ENCODE results near the gene CAMK1D.
"Not testable (repeated sequence)": the region's sequence is repeated elsewhere in the genome, so short reads cannot be mapped to it uniquely, and the experiment has no call there.

The CAMK1D gene

GRCh38 chr10:12340937-12341336 is 8.4 kb upstream of the CAMK1D start:
- no peak for DNase-seq

GRCh38 chr10:12341526-12341925 is 7.8 kb upstream of the CAMK1D start:
- no peak for DNase-seq

- DNase-seq = no peak
Measured at GRCh38 chr10:12344375-12345110, 4.8 kb upstream of the CAMK1D start.

GRCh38 chr10:12346707-12347106 is 2.6 kb upstream of the CAMK1D start:
- DNase-seq = no peak

- no peak for DNase-seq
Measured at GRCh38 chr10:12348294-12348869, 965 bp upstream of the CAMK1D start.

- DNase-seq = no peak
Measured at GRCh38 chr10:12349629-12350166, 351 bp downstream of the CAMK1D start.

- peak in 1 of 4 experiments; percentile 17 for DNase-seq
Measured at GRCh38 chr10:12350167-12350872, 973 bp downstream of the CAMK1D start.

GRCh38 chr10:12350925-12351324 is 1.6 kb downstream of the CAMK1D start:
- DNase-seq = no peak

- peak in 1 of 4 experiments; percentile 5 for DNase-seq
Measured at GRCh38 chr10:12351447-12351846, 2.1 kb downstream of the CAMK1D start.

- no peak for DNase-seq
Measured at GRCh38 chr10:12351889-12352288, 2.5 kb downstream of the CAMK1D start.

GRCh38 chr10:12353399-12354242 is 4.3 kb downstream of the CAMK1D start:
- no peak for DNase-seq

GRCh38 chr10:12354696-12355095 is 5.3 kb downstream of the CAMK1D start:
- DNase-seq = not testable (repeated sequence)

- no peak for DNase-seq
Measured at GRCh38 chr10:12355384-12355783, 6.0 kb downstream of the CAMK1D start.

- no peak for DNase-seq
Measured at GRCh38 chr10:12357525-12358151, 8.3 kb downstream of the CAMK1D start.

GRCh38 chr10:12358863-12359564 is 9.7 kb downstream of the CAMK1D start:
- no peak for DNase-seq

GRCh38 chr10:12360461-12360860 is 11.1 kb downstream of the CAMK1D start:
- no peak for DNase-seq

- not testable (repeated sequence) for DNase-seq
Measured at GRCh38 chr10:12361115-12361514, 11.8 kb downstream of the CAMK1D start.

- DNase-seq = no peak
Measured at GRCh38 chr10:12364559-12364958, 15.2 kb downstream of the CAMK1D start.

- DNase-seq = no peak
Measured at GRCh38 chr10:12367272-12367671, 17.9 kb downstream of the CAMK1D start.

GRCh38 chr10:12369982-12370381 is 20.6 kb downstream of the CAMK1D start:
- DNase-seq = no peak

- no peak for DNase-seq
Measured at GRCh38 chr10:12372846-12373245, 23.5 kb downstream of the CAMK1D start.

GRCh38 chr10:12375076-12375504 is 25.7 kb downstream of the CAMK1D start:
- no peak for DNase-seq
